Measurements from ENCODE around the gene FBXO10. TPM values are rescaled to one million over a fixed set of nuclear protein-coding genes. Genes with fewer than 3 reads are reported as not detected.

FBXO10 gene
- total and polyA plus RNA-seq, 10 of the 15 experiments (the other 5 are each of a cell fraction or from before 2014, with no cell fraction given): 1.6 to 17.2 (median 9.6) TPM

GRCh38 chr9:37624073-37624472 lies 47.9 kb upstream of the FBXO10 start:
- BruUV-seq (replicated peaks): no TSS peak
- ATAC-seq (no peak), DNase-seq (ENCODE audit: low read depth, low spot score) (no peak), FAIRE-seq (no peak)
- TF ChIP-seq EZH2 (IDR thresholded peaks at IDR 0.05; ENCODE audit: borderline replicate concordance, control insufficient read depth, low read depth, low read length) (no peak), CUX1 (IDR thresholded peaks at IDR 0.05; ENCODE audit: insufficient replicate concordance, low read depth, low read length) (no peak), POLR2AphosphoS5 (IDR thresholded peaks at IDR 0.05; ENCODE audit: low read length) (no peak), BCL3 (IDR thresholded peaks at IDR 0.05; ENCODE audit: borderline replicate concordance, insufficient read depth, low read depth, low read length, poor library complexity, severe bottlenecking) (no peak)
- no peaks in the 10 kb centered on the region; a peak in 2 of 4 replicates for H3K27me3 ChIP-seq (replicated peaks in 1 of 2; ENCODE audit: control insufficient read depth in 2 of 2, insufficient read depth in 2 of 2, low read length in 1 of 2)
- CTCF ChIA-PET: interaction anchor here (2.1 kb wide), 1 partner anchor 18 kb away, joined by 6 read pairs; no protein-coding TSS in a partner anchor
- no peak overlapping the region for H3K4me2 ChIP-seq (ENCODE audit: control insufficient read depth, insufficient read depth)
- POLR2A ChIA-PET: no interaction called here
- no peaks in the 10 kb centered on the region for H3K79me2 ChIP-seq (ENCODE audit: control insufficient read depth, insufficient read depth, low read length)
- H3K27ac ChIP-seq (ENCODE audit: control insufficient read depth, insufficient read depth): no peak overlapping the region
- SMC1A ChIA-PET (ENCODE audit: uncharacterized antibody, unreplicated experiment): no interaction called here
- intact Hi-C loops (cut with micrococcal nuclease; ENCODE audit: unreplicated experiment) (no loop called here), in situ Hi-C loops (cut with MboI) (no loop called here)
- RAD21 ChIA-PET (ENCODE audit: unreplicated experiment): no interaction called here
- no peaks in the 10 kb centered on the region for H3K36me3 ChIP-seq (ENCODE audit: control insufficient read depth in 2 of 2, insufficient read depth in 2 of 2, low read length in 1 of 2)
- H3K4me3 ChIP-seq: no peak overlapping the region
- no peaks in the 10 kb centered on the region for H4K20me1 ChIP-seq (ENCODE audit: control insufficient read depth, insufficient read depth)
- WGBS (ENCODE audit: insufficient coverage, insufficient replicate concordance, low lambda C conversion rate, missing lambda C conversion rate): 42% methylated on average over 1 of the region's 1 CpG
- no peak overlapping the region for H3K9ac ChIP-seq (ENCODE audit: control insufficient read depth, insufficient read depth, low read length)
- no peaks in the 10 kb centered on the region for H3K9me3 ChIP-seq (replicated peaks; ENCODE audit: control insufficient read depth, insufficient read depth, low read length)
- H2AFZ ChIP-seq (ENCODE audit: control insufficient read depth, low read depth, low read length): no peak overlapping the region
- H3K4me1 ChIP-seq (ENCODE audit: control insufficient read depth, insufficient read depth, low read length): no peaks in the 10 kb centered on the region
